SJSA1 (cell line): ENCODE measurements around the gene SLC26A2. TPM values are rescaled to one million over a fixed set of nuclear protein-coding genes. Genes with fewer than 3 reads are reported as not detected.
"Not testable (repeated sequence)": the region's sequence is repeated elsewhere in the genome, so short reads cannot be mapped to it uniquely, and the experiment has no call there.

Source experiments
- DNase-seq, 2 experiments: peaks; one replicate each; pipeline ENCODE4 v3.0.0-alpha.2; 2015 to 2020; ENCODE audit warnings: low spot score in 2 of 2, low read depth in 1 of 2
- H3K27ac ChIP-seq: fragments of 250-450 bp; sonication (Bioruptor Pico); 2 replicates; pipeline ENCODE4 v1.5.1; 2020; ENCODE audit warnings: mild to moderate bottlenecking, moderate library complexity
- H3K27me3 ChIP-seq: fragments of 250-450 bp; sonication (Bioruptor Pico); replicated peaks from 2 replicates; pipeline ENCODE4 v1.5.1; 2020; ENCODE audit warnings: mild to moderate bottlenecking, moderate library complexity
- H3K36me3 ChIP-seq: fragments of 250-450 bp; sonication (Bioruptor Pico); 2 replicates; pipeline ENCODE4 v1.5.1; 2020; ENCODE audit warnings: mild to moderate bottlenecking
- H3K4me1 ChIP-seq: fragments of 250-450 bp; sonication (Bioruptor Pico); replicated peaks from 2 replicates; pipeline ENCODE4 v1.6.1; 2021; ENCODE audit warnings: mild to moderate bottlenecking
- H3K4me3 ChIP-seq: fragments of 250-450 bp; sonication (Bioruptor Pico); 2 replicates; pipeline ENCODE4 v1.5.1; 2020; ENCODE audit warnings: mild to moderate bottlenecking
- H3K9me3 ChIP-seq: fragments of 250-450 bp; sonication (Bioruptor Pico); replicated peaks from 2 replicates; pipeline ENCODE4 v1.5.1; 2020; ENCODE audit warnings: mild to moderate bottlenecking
- total RNA-seq: library from RNA; depleted of rRNA; stranded (reverse); fragments of >200 nt; shearing (Covaris generic); gene quantifications from 2 replicates; pipeline ENCODE4 v1.2.3, GENCODE V29; 2014

The SLC26A2 gene
- total RNA-seq, 1 experiment from 2014 or later, result 39.0 TPM

- H3K27me3 ChIP-seq, result no peaks in the 10 kb centered on the region
- H3K27ac ChIP-seq, result no peak overlapping the region
- peaks cover 97% of the 10 kb centered on the region for H3K36me3 ChIP-seq
- no peaks in the 10 kb centered on the region for H3K4me1 ChIP-seq
- DNase-seq, result no peak
- peaks cover 12% of the 10 kb centered on the region; the same call in 1 of the 2 replicates for H3K9me3 ChIP-seq
- no peak overlapping the region for H3K4me3 ChIP-seq
These were observed 53.9 kb downstream of the SLC26A2 start for GRCh38 chr5:150014456-150014855.

DNA sequence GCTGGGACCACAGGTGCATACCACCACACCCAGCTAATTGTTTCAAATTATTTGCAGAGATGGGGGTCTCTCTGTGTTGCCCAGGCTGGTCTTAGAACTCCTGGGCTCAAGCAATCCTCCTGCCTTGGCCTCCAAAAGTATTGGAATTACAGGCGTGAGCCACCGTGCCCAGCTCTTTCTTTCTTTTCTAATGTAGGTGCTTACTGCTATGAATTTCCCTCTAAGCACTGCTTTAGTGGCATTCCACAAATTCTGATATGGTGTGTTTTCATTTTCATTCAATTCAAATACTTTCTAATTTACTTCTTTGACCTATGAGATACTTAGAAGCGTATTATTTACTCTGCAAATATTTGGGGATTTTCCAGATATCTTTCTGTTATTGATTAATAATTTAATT is 54.9 kb downstream of the SLC26A2 start:
- H3K4me3 ChIP-seq, result no peak overlapping the region
- no peaks in the 10 kb centered on the region for H3K27me3 ChIP-seq
- H3K9me3 ChIP-seq, result peaks cover 12% of the 10 kb centered on the region; the same call in 1 of the 2 replicates
- no peak for DNase-seq
- H3K4me1 ChIP-seq, result peaks cover 8% of the 10 kb centered on the region
- peaks cover 97% of the 10 kb centered on the region for H3K36me3 ChIP-seq
- H3K27ac ChIP-seq, result no peak overlapping the region

DNA sequence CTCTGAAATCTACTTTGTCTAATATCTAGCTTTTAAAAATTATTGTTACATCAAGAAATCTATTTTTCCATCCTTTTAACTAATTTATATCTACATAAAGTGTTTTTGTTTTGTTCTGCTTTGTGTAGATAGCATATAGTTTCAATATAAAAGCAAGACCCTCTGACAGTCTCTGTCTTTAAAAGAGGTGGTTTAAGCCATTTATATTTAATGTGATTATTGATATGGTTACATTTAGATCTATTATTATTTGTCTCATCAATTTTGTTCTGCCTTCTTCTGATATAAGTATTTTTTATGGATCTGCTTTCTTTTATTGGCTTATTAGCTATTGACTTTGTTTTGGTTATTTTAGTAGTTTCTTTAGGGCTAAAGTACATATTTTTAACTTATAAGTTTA is 56.0 kb downstream of the SLC26A2 start:
- Histone ChIP-seq H3K4me3 (no peak overlapping the region), H3K27me3 (no peaks in the 10 kb centered on the region), H3K36me3 (peaks cover 98% of the 10 kb centered on the region), H3K9me3 (peaks cover 12% of the 10 kb centered on the region; the same call in 1 of the 2 replicates), H3K27ac (no peak overlapping the region), H3K4me1 (peaks cover 19% of the 10 kb centered on the region)
- no peak for DNase-seq

GRCh38 chr5:150017226-150018005 is 56.9 kb downstream of the SLC26A2 start:
- Histone ChIP-seq H3K9me3 (peaks cover 12% of the 10 kb centered on the region; the same call in 1 of the 2 replicates), H3K4me3 (no peak overlapping the region), H3K4me1 (peaks cover 28% of the 10 kb centered on the region), H3K27ac (no peak overlapping the region), H3K27me3 (no peaks in the 10 kb centered on the region), H3K36me3 (peaks cover 90% of the 10 kb centered on the region)
- no peak for DNase-seq

DNA sequence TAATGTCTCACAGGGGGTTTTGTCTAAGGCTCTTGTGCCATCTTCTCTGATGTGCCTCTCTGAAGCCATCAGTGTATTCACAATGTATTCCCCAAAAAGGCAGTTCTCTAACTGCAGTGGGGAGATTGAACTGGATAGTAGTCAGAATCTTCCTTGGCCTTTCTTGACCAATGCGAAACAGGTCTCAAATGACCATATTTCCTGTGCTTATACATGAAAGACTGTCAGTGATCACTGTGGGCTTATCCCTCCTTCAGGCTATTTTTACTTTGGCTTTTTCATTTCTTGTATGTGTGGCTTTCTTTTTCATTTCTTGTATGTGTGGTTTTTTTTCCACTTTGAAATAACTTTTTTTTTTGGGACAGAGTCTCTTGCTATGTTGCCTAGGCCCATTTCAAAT is 59.7 kb downstream of the SLC26A2 start:
- Histone ChIP-seq H3K27me3 (no peaks in the 10 kb centered on the region), H3K9me3 (peaks cover 7% of the 10 kb centered on the region; the same call in 1 of the 2 replicates), H3K4me3 (no peak overlapping the region), H3K36me3 (peaks cover 86% of the 10 kb centered on the region), H3K27ac (no peak overlapping the region), H3K4me1 (peaks cover 56% of the 10 kb centered on the region)
- no peak for DNase-seq

DNA sequence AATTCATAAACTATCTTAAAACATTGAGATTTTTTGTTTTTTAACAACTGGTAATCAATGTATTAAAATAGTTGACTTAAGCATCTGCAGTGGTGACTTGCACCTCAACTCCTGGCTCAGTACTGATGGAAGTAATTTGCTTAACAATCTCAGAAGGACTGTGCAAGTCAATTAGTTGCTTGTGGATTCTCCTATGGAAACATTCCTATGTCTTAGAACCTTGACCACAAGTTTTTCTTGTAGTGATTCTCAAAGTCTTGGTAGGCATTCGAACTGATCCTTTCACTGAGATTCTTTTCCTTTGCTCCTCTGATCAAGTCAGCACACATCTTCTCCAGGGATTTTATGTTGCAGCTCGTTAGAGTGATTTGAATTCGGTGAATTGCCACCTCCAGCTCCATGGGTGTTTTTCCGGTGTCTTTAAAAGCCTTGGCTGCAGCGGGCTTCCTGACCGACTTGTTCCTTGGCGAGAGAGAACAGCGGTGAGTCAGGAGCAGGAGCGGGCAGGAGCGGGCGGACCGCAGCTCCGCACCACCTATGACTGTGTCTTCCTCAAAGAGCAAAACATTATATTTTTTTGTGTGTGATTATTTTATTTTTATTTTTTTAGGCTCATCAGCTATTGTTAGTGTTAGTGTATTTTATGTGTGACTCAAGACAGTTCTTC is 61.1 kb downstream of the SLC26A2 start:
- peaks cover 56% of the 10 kb centered on the region for H3K4me1 ChIP-seq
- DNase-seq, result peak; percentile 83 to 87
- H3K36me3 ChIP-seq, result peaks cover 86% of the 10 kb centered on the region
- H3K27ac ChIP-seq, result peak overlapping the region; percentile 73
- H3K9me3 ChIP-seq, result no peaks in the 10 kb centered on the region
- no peak overlapping the region for H3K4me3 ChIP-seq
- no peaks in the 10 kb centered on the region for H3K27me3 ChIP-seq

- Histone ChIP-seq H3K4me3 (no peak overlapping the region), H3K9me3 (no peaks in the 10 kb centered on the region), H3K36me3 (peaks cover 86% of the 10 kb centered on the region), H3K27ac (peak overlapping the region; percentile 73), H3K27me3 (no peaks in the 10 kb centered on the region), H3K4me1 (peaks cover 56% of the 10 kb centered on the region)
- peak; percentile 73 to 90 for DNase-seq
These were observed 61.6 kb downstream of the SLC26A2 start for GRCh38 chr5:150022158-150022531.

GRCh38 chr5:150022681-150023080 is 62.1 kb downstream of the SLC26A2 start:
- DNase-seq, result no peak
- Histone ChIP-seq H3K9me3 (no peaks in the 10 kb centered on the region), H3K27me3 (no peaks in the 10 kb centered on the region), H3K36me3 (peaks cover 86% of the 10 kb centered on the region), H3K27ac (peak overlapping the region; percentile 73), H3K4me3 (no peak overlapping the region), H3K4me1 (peaks cover 56% of the 10 kb centered on the region)

GRCh38 chr5:150023136-150023535 is 62.6 kb downstream of the SLC26A2 start:
- H3K36me3 ChIP-seq, result peaks cover 86% of the 10 kb centered on the region
- no peak overlapping the region; the same call in 1 of the 2 replicates for H3K27ac ChIP-seq
- no peak overlapping the region for H3K4me3 ChIP-seq
- H3K9me3 ChIP-seq, result no peaks in the 10 kb centered on the region
- no peak for DNase-seq
- no peaks in the 10 kb centered on the region for H3K27me3 ChIP-seq
- H3K4me1 ChIP-seq, result peaks cover 56% of the 10 kb centered on the region

- Histone ChIP-seq H3K36me3 (peaks cover 82% of the 10 kb centered on the region), H3K9me3 (no peaks in the 10 kb centered on the region), H3K4me3 (no peak overlapping the region), H3K27ac (0 out of 2 replicates have a peak overlapping the region, but pooled peaks have one; percentile 7), H3K27me3 (no peaks in the 10 kb centered on the region), H3K4me1 (peaks cover 56% of the 10 kb centered on the region)
- no peak for DNase-seq
These were observed 63.9 kb downstream of the SLC26A2 start for GRCh38 chr5:150024346-150024984.

DNA sequence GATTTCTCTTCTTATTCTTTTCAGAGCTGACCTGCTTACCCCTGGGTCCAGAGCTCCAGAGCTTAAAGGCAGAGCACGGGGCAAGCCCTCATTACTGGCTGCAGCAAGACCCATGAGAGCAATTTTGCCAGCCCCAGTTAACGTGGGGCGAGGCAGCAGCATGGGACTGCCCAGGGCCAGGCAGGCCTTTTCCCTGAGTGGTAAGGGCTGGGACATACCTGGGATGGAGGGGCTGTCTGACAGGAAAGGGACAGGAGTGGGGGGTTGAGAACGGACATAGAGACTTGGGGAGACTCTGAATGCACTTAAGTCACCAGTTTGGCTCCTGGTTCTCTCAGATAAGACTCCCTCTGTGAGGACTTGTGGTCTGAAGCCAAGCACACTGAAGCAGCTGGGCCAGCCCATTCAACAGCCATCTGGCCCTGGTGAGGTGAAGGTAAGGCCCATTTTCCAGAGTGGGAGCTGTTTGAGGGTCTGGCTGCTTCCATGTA is 66.2 kb downstream of the SLC26A2 start:
- Histone ChIP-seq H3K4me3 (no peak overlapping the region), H3K27ac (no peak overlapping the region), H3K27me3 (no peaks in the 10 kb centered on the region), H3K9me3 (no peaks in the 10 kb centered on the region), H3K36me3 (peaks cover 85% of the 10 kb centered on the region), H3K4me1 (peaks cover 35% of the 10 kb centered on the region)
- DNase-seq, result no peak

- not testable (repeated sequence) for DNase-seq
- H3K36me3 ChIP-seq, result peaks cover 96% of the 10 kb centered on the region
These were observed 67.5 kb downstream of the SLC26A2 start for GRCh38 chr5:150028047-150028446.

GRCh38 chr5:150033334-150033733 is 72.8 kb downstream of the SLC26A2 start:
- peaks cover 20% of the 10 kb centered on the region for H3K4me1 ChIP-seq
- no peaks in the 10 kb centered on the region for H3K9me3 ChIP-seq
- no peak overlapping the region for H3K4me3 ChIP-seq
- H3K27me3 ChIP-seq, result no peaks in the 10 kb centered on the region
- H3K36me3 ChIP-seq, result peaks cover 95% of the 10 kb centered on the region
- H3K27ac ChIP-seq, result no peak overlapping the region
- no peak for DNase-seq

More at GRCh38 chr5:150028047-150028446, 67.5 kb downstream of the SLC26A2 start:
- peaks cover 22% of the 10 kb centered on the region for H3K4me1 ChIP-seq
- H3K27me3 ChIP-seq, H3K4me3 ChIP-seq, H3K9me3 ChIP-seq, H3K27ac ChIP-seq: not testable (repeated sequence)
